C4-2B (cell line): ENCODE data around the gene TLL2.

ENCODE experiments used
- CTCF ChIP-seq: fragments of 450-650 bp; conservative IDR thresholded peaks from 2 replicates; pipeline ENCODE4 v1.5.1; 2017; ENCODE audit warnings: mild to moderate bottlenecking
- ZFX ChIP-seq: fragments of 450-650 bp; IDR thresholded peaks from 2 replicates; pipeline ENCODE4 v1.6.1; 2017

- TF ChIP-seq CTCF: no peak
- TF ChIP-seq ZFX: no peak
Measured at GRCh38 chr10:96538683-96539082, 25.0 kb upstream of the TLL2 start.
